GM06990 (cell line): ENCODE results near the gene ATXN7L1.

Experiments
- DNase-seq: peaks from one replicate; pipeline ENCODE4 v3.0.0-alpha.2; 2011; ENCODE audit not compliant: insufficient read length; ENCODE audit errors: extremely low read depth
- H3K27me3 ChIP-seq: replicated peaks from 2 replicates; pipeline ENCODE4 v1.6.0; 2011; ENCODE audit warnings: low read length; ENCODE audit not compliant: control insufficient read depth, insufficient read depth
- H3K36me3 ChIP-seq: 2 replicates; pipeline ENCODE4 v1.5.1; 2011; ENCODE audit warnings: low read length; ENCODE audit not compliant: control insufficient read depth, insufficient read depth
- H3K4me3 ChIP-seq: replicated peaks from 2 replicates; pipeline ENCODE4 v1.5.1; 2011; ENCODE audit warnings: low read depth, mild to moderate bottlenecking, control low read depth, low read length
- CTCF ChIP-seq: IDR thresholded peaks from 2 replicates; pipeline ENCODE4 v1.5.1; 2011; ENCODE audit warnings: low read length, control low read depth, mild to moderate bottlenecking, inconsistent platforms; ENCODE audit not compliant: insufficient read depth, poor library complexity, severe bottlenecking

The ATXN7L1 gene

GRCh38 chr7:105721571-105722104 lies 154.8 kb downstream of the ATXN7L1 start:
- Histone ChIP-seq H3K27me3 (no peaks in the 10 kb centered on the region; the same call in 1 of the 2 replicates), H3K4me3 (no peak overlapping the region), H3K36me3 (no peaks in the 10 kb centered on the region)
- DNase-seq: no peak
- no peak for TF ChIP-seq CTCF

- DNase-seq: no peak
- TF ChIP-seq CTCF: no peak
- no peak overlapping the region for H3K4me3 ChIP-seq
- H3K36me3 ChIP-seq: no peaks in the 10 kb centered on the region
- H3K27me3 ChIP-seq: no peaks in the 10 kb centered on the region; the same call in 1 of the 2 replicates
Measured at GRCh38 chr7:105719919-105720318, 156.5 kb downstream of the ATXN7L1 start.

DNA sequence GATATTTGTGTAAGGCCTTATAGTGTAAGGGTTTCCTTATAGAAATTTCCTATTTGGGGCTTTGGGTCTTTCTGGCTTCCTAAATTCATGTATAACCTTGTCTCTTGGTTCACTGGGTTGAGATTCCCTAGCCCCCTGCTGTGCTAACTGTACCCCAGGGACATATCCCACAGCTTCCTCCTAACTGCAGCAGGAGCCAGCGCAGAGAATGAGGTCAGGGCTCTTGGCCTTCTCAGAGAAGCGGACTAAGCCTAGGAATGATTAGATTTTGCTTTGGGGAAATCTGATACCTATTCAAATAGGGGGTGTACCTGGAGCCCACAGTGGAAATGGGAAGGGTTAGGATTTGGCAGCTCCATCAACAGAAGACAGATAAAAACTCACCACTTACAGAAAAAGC lies 157.0 kb downstream of the ATXN7L1 start:
- no peak for DNase-seq
- H3K27me3 ChIP-seq: no peaks in the 10 kb centered on the region; the same call in 1 of the 2 replicates
- no peak overlapping the region for H3K4me3 ChIP-seq
- H3K36me3 ChIP-seq: no peaks in the 10 kb centered on the region
- TF ChIP-seq CTCF: no peak

- H3K36me3 ChIP-seq: no peaks in the 10 kb centered on the region
- TF ChIP-seq CTCF: no peak
- no peak for DNase-seq
- H3K27me3 ChIP-seq: no peaks in the 10 kb centered on the region; the same call in 1 of the 2 replicates
- H3K4me3 ChIP-seq: no peak overlapping the region
Measured at GRCh38 chr7:105718511-105718925, 157.9 kb downstream of the ATXN7L1 start.

DNA sequence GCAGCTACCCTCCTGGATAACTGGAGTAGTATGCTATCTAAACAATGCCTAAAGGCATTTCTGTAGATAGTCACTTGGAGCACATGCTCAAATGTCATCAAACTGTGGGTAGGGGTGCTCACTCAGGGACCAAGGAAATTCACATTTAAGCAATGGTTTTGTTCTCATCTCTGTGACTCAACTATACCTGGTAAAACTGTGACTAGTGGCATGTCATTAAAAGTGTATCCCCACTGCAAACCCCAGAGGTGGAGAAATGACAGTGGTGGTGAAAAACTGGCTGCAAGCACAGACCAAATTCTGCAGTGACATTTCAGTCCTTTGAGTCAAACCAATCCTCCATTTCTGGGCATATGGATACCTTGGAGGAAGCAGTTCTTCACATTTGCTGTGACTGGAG lies 160.9 kb downstream of the ATXN7L1 start:
- TF ChIP-seq CTCF: no peak
- Histone ChIP-seq H3K4me3 (no peak overlapping the region), H3K36me3 (no peaks in the 10 kb centered on the region), H3K27me3 (no peaks in the 10 kb centered on the region)
- no peak for DNase-seq
